Small intestine (tissue), 7 donors: ENCODE measurements around the gene HSPA1L. TPM values are rescaled to one million over a fixed set of nuclear protein-coding genes. Genes with fewer than 3 reads are reported as not detected.

Source experiments
- DNase-seq, 2 donors: peaks; one replicate each; pipeline versions ENCODE4 v3.0.0 to v3.0.0-alpha.2; 2013
- FAIRE-seq: peaks from 2 replicates; lab custom pipeline; 2012; peaks lifted over from hg19 to GRCh38; lab: Jason Lieb, UNC
- H3K27ac ChIP-seq, 3 donors: one replicate each; pipeline ENCODE4 v1.5.1; 2013; ENCODE audit warnings: low read length in 2 of 3, mild to moderate bottlenecking in 2 of 3, control low read depth in 1 of 3, inconsistent platforms in 1 of 3, low read depth in 1 of 3, moderate library complexity in 1 of 3
- H3K27me3 ChIP-seq, 3 donors: one replicate each; pipeline ENCODE4 v1.6.1; 2013; ENCODE audit warnings: low read length in 3 of 3, inconsistent platforms in 1 of 3; ENCODE audit not compliant: control insufficient read depth in 3 of 3, insufficient read depth in 3 of 3
- H3K36me3 ChIP-seq, 3 donors: one replicate each; pipeline ENCODE4 v1.6.1; 2013; ENCODE audit warnings: low read length in 3 of 3, inconsistent platforms in 1 of 3, low read depth in 1 of 3, mild to moderate bottlenecking in 1 of 3, moderate library complexity in 1 of 3; ENCODE audit not compliant: control insufficient read depth in 3 of 3, insufficient read depth in 2 of 3
- H3K4me1 ChIP-seq, 3 donors: one replicate each; pipeline ENCODE4 v1.6.1; 2013; ENCODE audit warnings: low read length in 2 of 3, inconsistent platforms in 1 of 3, low read depth in 1 of 3, mild to moderate bottlenecking in 1 of 3, moderate library complexity in 1 of 3; ENCODE audit not compliant: control insufficient read depth in 3 of 3, insufficient read depth in 2 of 3
- H3K4me3 ChIP-seq, 3 donors: one replicate each; pipeline ENCODE4 v1.5.1; 2013; ENCODE audit warnings: low read length in 3 of 3, control low read depth in 1 of 3, inconsistent platforms in 1 of 3, low read depth in 1 of 3, mild to moderate bottlenecking in 1 of 3, moderate library complexity in 1 of 3
- H3K9me3 ChIP-seq, 2 donors: one replicate each; pipeline ENCODE4 v1.6.1; 2013; ENCODE audit warnings: low read depth in 1 of 2, low read length in 1 of 2; ENCODE audit not compliant: control insufficient read depth in 2 of 2, insufficient read depth in 1 of 2
- WGBS, 3 donors: extraction: QIAGEN DNeasy Blood & Tissue Kit; methylation state at CpG; one replicate each; pipeline ENCODE4 v1.1.7; 2013; 5-methylcytosine and 5-hydroxymethylcytosine counted together
- polyA plus RNA-seq, 4 donors: library from polyadenylated mRNA; stranded (reverse) in 3 of 4; unstranded in 1 of 4; fragments of 200-250 nt in 3 of 4; fragments of 120-200 nt in 1 of 4; gene quantifications; one replicate each; pipeline versions ENCODE4 v1.2.1 to v1.2.3, GENCODE V29; 2013
- donor health status: healthy with polysubstance abuse.
- donor health status: control.
- donor health status: control.
- donor health status: Bipolar disorder and iron deficiency.
- donor health status: healthy.

Gene HSPA1L
- polyA plus RNA-seq, 4 donors: 0.27 to 2.6 (median 1.1) TPM

DNA sequence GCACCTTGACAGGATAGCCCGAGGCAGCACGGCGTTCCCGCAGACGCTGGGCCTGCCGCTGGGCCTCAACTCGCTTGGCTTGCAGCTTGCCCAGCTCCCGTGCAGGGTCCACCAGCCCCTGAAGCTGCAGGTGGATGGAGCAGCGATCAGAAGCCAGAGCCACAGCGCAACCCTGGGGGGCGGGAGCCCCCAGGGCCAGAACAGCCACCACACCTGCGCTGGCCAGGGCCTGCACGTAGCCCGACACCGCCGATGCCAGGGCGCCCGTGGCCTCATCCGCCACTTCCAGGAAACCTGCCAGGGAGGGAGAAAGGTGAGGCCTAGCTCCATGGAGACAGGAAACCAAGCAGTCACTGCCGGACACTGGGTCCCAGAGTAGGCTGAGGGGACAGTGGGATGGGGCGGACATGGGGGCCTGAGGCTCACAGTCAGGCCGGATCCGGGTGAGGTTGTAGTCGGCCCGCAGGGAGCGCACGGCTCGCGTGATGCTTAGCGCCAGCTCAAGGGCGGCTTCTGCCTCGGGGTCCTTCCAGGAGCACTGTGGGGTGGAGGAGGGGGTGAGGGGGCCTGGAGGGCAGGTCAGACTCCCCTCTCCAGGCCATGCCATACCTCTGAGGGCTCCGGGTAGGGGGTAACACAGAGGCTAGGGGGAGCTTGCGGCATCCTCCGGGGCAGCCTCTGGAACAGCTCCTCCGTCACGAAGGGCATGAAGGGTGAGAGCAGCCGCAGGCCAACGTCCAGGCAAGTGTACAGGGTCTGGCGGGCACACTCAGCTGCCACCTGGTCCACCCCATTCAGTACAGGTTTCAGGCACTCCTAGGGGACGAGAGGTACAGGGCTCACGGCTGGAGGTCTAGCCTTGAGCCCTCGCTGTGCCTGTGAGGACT lies 35.8 kb downstream of the HSPA1L start:
- DNase-seq: no peak
- 89 to 94% (median 94%) methylated on average over 40 to 43 of the region's 43 CpGs for WGBS, 3 donors
- FAIRE-seq: no peak
- Histone ChIP-seq H3K36me3 (peaks cover 0 to 66% (median 16%) of the 10 kb centered on the region in 3 donors), H3K27me3 (no peaks in the 10 kb centered on the region), H3K27ac (no peak overlapping the region), H3K9me3 (no peaks in the 10 kb centered on the region), H3K4me1 (peaks cover 0 to 37% (median 4%) of the 10 kb centered on the region in 3 donors), H3K4me3 (no peak overlapping the region)

DNA sequence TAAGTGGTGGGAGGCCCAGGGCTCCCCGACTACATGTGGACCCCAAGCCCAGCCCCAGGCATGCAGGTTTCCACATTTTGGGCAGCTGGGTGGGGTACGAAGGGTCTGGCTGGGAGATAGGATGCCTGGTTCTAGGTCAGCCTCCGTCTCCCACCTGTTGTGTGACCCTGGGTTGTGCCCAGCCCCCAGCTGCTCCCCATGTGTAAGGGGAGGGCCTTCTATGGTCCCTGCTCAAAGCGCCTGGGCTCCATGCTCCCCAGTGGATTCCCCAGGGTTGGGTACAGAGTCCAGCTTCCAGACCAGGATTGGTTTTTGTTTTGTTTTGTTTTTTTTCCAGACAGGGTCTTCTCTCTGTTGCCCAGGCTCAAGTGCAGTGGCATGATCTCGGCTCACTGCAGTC lies 36.9 kb downstream of the HSPA1L start:
- peaks cover 0 to 57% (median 11%) of the 10 kb centered on the region in 3 donors for H3K36me3 ChIP-seq
- FAIRE-seq (no peak), DNase-seq (no peak)
- no peaks in the 10 kb centered on the region for H3K9me3 ChIP-seq
- 93 to 95% (median 93%) methylated on average over 5 of the region's 5 CpGs for WGBS, 3 donors
- peaks cover 0 to 37% (median 4%) of the 10 kb centered on the region in 3 donors for H3K4me1 ChIP-seq
- H3K27me3 ChIP-seq: no peaks in the 10 kb centered on the region
- H3K27ac ChIP-seq: peak overlapping the region in 2 of 3 donors; percentile 79 to 93
- H3K4me3 ChIP-seq: no peak overlapping the region

DNA sequence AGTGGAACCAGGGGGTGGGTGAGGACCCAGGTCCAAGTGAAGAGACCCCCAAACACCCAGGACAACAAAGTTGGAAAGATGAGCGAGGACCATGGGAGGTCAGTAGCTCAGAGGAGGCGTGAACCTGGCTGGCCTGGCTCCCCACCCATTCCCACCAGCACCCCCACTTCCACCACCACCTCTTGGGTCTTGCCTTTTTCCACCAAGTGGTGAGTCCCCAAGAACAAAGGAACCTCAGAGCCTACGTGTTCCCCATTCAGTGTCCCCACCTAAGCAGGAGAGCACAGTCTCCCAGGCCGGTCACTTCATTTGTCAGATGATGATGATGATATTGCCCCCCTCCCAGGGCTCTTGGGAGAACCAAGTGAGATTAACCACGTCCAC lies 37.4 kb downstream of the HSPA1L start:
- peak overlapping the region; percentile 66 to 93 (median 79) for H3K27ac ChIP-seq
- no peak overlapping the region for H3K4me3 ChIP-seq
- H3K27me3 ChIP-seq: no peaks in the 10 kb centered on the region
- 91 to 97% (median 91%) methylated on average over 5 of the region's 5 CpGs for WGBS, 3 donors
- peaks cover 0 to 54% (median 7%) of the 10 kb centered on the region in 3 donors for H3K36me3 ChIP-seq
- DNase-seq (peak in 1 of 2 donors; percentile 31), FAIRE-seq (no peak)
- no peaks in the 10 kb centered on the region for H3K9me3 ChIP-seq
- H3K4me1 ChIP-seq: peaks cover 0 to 37% (median 4%) of the 10 kb centered on the region in 3 donors

DNA sequence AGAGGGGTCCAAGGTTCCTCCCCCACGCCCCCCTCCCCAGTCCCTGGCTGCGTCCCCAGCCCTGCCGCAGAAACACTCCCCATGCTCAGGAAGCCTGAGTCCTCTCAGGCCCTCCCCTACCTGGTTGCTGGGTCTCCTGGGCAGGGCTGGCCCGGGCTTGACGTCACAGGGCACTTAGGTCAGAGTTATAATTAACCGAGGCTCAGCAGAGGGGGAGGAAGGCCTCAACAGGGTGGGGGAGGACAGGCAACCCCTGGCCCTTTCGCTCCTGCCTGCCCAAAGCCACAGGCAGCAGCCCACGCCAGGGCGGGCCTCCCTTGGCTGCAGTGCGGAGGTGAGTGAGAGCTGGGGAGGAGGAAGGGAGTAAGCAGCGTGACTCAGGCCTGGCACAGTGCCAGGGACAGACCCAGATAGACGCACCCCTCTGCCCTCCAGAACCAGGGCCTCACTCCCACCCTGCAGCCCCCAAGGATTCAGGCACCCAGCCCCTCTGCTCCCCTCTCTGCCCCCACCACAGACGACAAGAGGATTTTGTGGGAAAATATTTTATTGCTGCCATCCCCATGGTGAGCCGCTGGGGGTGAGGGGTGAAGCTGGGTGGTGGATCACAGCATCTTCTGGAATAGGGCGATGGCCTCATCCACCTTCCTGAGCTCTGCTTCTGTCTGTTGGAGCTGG lies 38.0 kb downstream of the HSPA1L start, which contains the start of gene VWA7:
TSS of gene VWA7 (minus strand) at position 340 of the 678 bp plus-strand sequence. CDS start 549 bp downstream, outside the sequence.
- Histone ChIP-seq H3K9me3 (no peaks in the 10 kb centered on the region), H3K27ac (peak within 1 kb of the TSS; percentile 66 to 93 (median 79)), H3K4me3 (peak within 1 kb of the TSS in 1 of 3 donors; percentile 41), H3K4me1 (peaks cover 0 to 37% (median 4%) of the 10 kb centered on the region in 3 donors), H3K36me3 (peaks cover 0 to 49% (median 7%) of the 10 kb centered on the region in 3 donors), H3K27me3 (no peaks in the 10 kb centered on the region)
- 11 to 18% (median 15%) methylated on average over 12 to 15 of the region's 15 CpGs for WGBS, 3 donors
- FAIRE-seq (no peak), DNase-seq (peak; percentile 89 to 96)

DNA sequence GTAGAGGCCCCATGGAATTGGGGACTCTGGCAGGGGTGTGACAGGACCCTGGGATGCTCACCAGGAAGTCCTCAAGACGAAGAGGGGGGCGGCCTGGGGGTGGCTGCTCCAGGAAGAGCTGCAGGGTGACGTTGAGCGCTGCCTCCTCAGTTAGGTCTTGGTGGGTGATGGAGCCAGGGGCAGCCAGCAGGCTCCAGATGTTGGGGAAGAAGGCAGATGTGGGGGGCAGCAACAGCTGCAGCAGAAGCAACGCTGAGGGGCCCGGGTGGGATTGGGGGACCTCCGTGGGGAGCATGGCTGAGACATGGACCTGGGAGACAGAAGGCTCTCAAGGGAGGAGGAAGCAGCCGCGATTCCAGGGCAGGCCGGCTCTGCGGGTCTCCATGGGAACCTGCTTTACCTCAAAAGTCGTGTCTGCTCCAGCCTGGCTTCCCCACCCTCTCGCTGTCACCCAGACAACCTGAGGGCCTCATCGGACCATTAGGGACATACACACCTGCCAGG lies 38.5 kb downstream of the HSPA1L start:
- H3K4me3 ChIP-seq: peak overlapping the region in 1 of 3 donors; percentile 41
- peaks cover 0 to 43% (median 7%) of the 10 kb centered on the region in 3 donors for H3K36me3 ChIP-seq
- FAIRE-seq (no peak), DNase-seq (peak in 1 of 2 donors; percentile 36)
- H3K27ac ChIP-seq: peak overlapping the region; percentile 66 to 93 (median 79)
- no peaks in the 10 kb centered on the region for H3K9me3 ChIP-seq
- H3K27me3 ChIP-seq: no peaks in the 10 kb centered on the region
- peaks cover 0 to 37% (median 4%) of the 10 kb centered on the region in 3 donors for H3K4me1 ChIP-seq
- WGBS, 3 donors: 22 to 29% (median 26%) methylated on average over 14 of the region's 14 CpGs

DNA sequence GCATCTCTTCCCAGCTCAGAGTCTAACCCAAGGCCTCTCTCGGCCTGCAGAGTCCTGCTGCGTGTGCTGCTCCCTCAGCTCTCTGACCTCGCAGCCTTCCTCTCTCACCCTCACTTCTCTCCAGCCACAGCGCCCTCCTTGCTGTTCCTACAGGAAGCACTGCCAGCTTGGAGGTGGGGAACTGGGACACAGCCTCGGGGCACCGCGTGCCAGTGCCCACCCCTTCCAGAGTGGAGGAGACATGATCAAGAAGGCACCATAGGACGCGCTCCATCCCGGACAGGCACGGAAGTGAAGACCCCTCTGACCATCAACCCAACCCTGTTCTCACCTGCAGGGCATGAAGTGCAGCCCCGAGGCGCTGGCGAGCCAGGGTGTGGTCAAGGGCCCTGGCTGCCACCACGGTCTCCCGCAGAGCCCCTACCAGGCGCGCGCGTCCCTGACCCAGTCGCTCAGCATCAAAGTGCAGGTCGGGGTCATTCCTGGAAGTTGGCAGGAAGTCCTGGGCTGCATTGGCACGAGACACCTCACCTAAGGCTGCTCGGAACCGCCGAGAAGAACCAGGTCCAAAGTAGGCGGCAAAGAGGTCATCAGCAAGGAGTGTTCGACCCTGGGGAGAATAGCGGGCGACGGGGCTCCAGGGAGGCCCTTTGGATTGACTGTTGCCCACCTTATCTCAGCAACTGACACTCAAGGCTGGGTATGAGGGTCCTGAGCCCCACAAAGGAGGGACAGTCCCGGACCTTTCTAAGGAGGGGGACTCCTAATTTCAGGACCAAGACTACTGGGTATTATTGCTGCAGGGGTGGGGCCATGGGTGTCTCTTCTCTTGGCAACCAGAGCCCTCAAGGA lies 39.2 kb downstream of the HSPA1L start:
- Histone ChIP-seq H3K27ac (peak overlapping the region in 1 of 3 donors; percentile 93), H3K4me3 (peak overlapping the region in 1 of 3 donors; percentile 41), H3K9me3 (no peaks in the 10 kb centered on the region), H3K36me3 (peaks cover 0 to 36% (median 3%) of the 10 kb centered on the region in 3 donors), H3K4me1 (peaks cover 0 to 37% (median 4%) of the 10 kb centered on the region in 3 donors), H3K27me3 (no peaks in the 10 kb centered on the region)
- no peak for FAIRE-seq
- no peak for DNase-seq
- 69 to 87% (median 77%) methylated on average over 32 of the region's 32 CpGs for WGBS, 3 donors

DNA sequence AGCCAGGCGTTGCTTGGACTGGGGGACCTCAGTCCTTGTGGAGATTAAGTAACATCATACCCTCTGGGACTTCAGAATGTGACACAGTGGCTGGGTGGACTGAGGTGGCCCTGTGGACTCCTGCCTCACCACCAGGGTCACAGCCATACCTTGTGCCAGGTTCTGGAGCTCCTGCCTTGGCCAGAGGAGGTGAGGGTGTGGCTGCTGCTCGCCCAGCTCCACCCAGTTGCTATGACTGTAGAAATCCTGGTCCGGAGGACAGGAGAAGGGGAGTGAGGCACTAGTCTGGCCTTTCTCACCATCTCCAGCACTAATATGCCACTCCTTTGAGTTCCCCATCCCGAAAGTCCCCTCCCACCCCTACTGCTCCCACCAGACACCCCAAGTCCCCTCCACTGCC lies 39.9 kb downstream of the HSPA1L start:
- no peaks in the 10 kb centered on the region for H3K9me3 ChIP-seq
- FAIRE-seq (no peak), DNase-seq (peak; percentile 72 to 88)
- WGBS, 3 donors: 36 to 70% (median 37%) methylated on average over 3 to 4 of the region's 4 CpGs
- H3K36me3 ChIP-seq: peaks cover 0 to 29% (median 3%) of the 10 kb centered on the region in 3 donors
- H3K4me3 ChIP-seq: no peak overlapping the region
- H3K27ac ChIP-seq: peak overlapping the region in 2 of 3 donors; percentile 25 to 50
- H3K4me1 ChIP-seq: peaks cover 0 to 38% (median 4%) of the 10 kb centered on the region in 3 donors
- no peaks in the 10 kb centered on the region for H3K27me3 ChIP-seq
